Tibial nerve (tissue), 4 donors: ENCODE measurements around the gene SH3RF3. TPM values are rescaled to one million over a fixed set of nuclear protein-coding genes. Genes with fewer than 3 reads are reported as not detected.

Experiments
- DNase-seq, 2 donors: peaks; one replicate each; pipeline ENCODE4 v3.0.0-alpha.2; 2019; ENCODE audit warnings: low spot score in 2 of 2
- H3K27ac ChIP-seq, 4 donors: fragments of 200-600 bp; sonication (generic) in 3 of 4; one replicate each; pipeline ENCODE4 v1.5.1; 2017 to 2019; ENCODE audit warnings: mild to moderate bottlenecking in 1 of 4
- H3K27me3 ChIP-seq, 2 donors: fragments of 200-600 bp; sonication (generic) in 1 of 2; one replicate each; pipeline versions ENCODE4 v1.5.1 to v1.6.0; 2017 to 2019
- H3K36me3 ChIP-seq, 3 donors: fragments of 200-600 bp; sonication (generic); one replicate each; pipeline ENCODE4 v1.5.1; 2018 to 2019
- H3K4me1 ChIP-seq, 4 donors: fragments of 200-600 bp; sonication (generic) in 3 of 4; one replicate each; pipeline ENCODE4 v1.5.1; 2017 to 2019
- H3K4me3 ChIP-seq, 4 donors: fragments of 200-600 bp; sonication (generic) in 3 of 4; one replicate each; pipeline ENCODE4 v1.5.1; 2017 to 2019; ENCODE audit warnings: mild to moderate bottlenecking in 1 of 4, moderate library complexity in 1 of 4
- H3K9me3 ChIP-seq, 4 donors: fragments of 200-600 bp; sonication (generic) in 3 of 4; one replicate each; pipeline ENCODE4 v1.5.1; 2017 to 2019
- CTCF ChIP-seq, 5 experiments: fragments of 200-600 bp in 3 of 5; fragments of 450-650 bp in 2 of 5; sonication (generic) in 3 of 5; IDR thresholded peaks; one replicate each; pipeline ENCODE4 v1.5.1; 2016 to 2019; ENCODE audit warnings: antibody characterized with exemption in 5 of 5, mild to moderate bottlenecking in 3 of 5, moderate library complexity in 2 of 5
- EP300 ChIP-seq, 2 donors: sonication (generic); formaldehyde crosslinking; IDR thresholded peaks; one replicate each; pipeline ENCODE4 v1.6.1; 2017; ENCODE audit warnings: antibody characterized with exemption in 2 of 2, mild to moderate bottlenecking in 1 of 2
- POLR2A ChIP-seq, 2 donors: fragments of 450-650 bp; IDR thresholded peaks; one replicate each; pipeline ENCODE4 v1.6.1; 2017; ENCODE audit warnings: antibody characterized with exemption in 2 of 2, mild to moderate bottlenecking in 2 of 2, moderate library complexity in 2 of 2
- WGBS, 2 donors: methylation state at CpG; one replicate each; pipeline ENCODE4 v1.1.5; 2018; 5-methylcytosine and 5-hydroxymethylcytosine counted together
- total RNA-seq, 4 donors: library from RNA; depleted of rRNA; stranded (reverse); fragments of >200 nt; gene quantifications; one replicate each; pipeline ENCODE4 v1.1.0, GENCODE V29; 2016

Gene SH3RF3
- total RNA-seq, 4 donors from 2014 or later, result 6.9 to 18.0 (median 11.4) TPM

DNA sequence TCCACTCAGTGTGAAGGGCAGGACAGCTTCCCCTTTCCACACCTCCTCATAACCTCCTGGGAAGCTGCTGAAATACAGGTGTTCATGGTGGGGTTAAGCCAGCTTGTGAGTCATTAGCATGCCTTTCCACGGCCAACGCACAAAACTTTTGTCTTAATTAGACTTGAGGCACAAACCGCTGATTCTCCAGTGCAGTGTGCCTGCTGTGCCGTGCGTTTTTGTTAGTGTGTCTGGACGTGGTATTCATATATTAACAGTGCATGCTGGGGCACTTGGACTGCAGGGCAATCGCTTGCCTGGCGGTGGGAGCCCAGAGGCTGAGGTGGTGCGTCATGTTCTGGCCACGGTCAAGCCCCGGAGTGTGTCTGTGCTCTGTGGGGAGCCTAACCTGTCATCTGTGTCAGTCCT is 156.2 kb downstream of the SH3RF3 start:
- H3K27me3 ChIP-seq, result no peaks in the 10 kb centered on the region
- H3K9me3 ChIP-seq, result no peaks in the 10 kb centered on the region
- H3K4me3 ChIP-seq, result no peak overlapping the region
- TF ChIP-seq POLR2A (IDR thresholded peaks at IDR 0.05) (no peak), EP300 (IDR thresholded peaks at IDR 0.05) (no peak), CTCF (IDR thresholded peaks at IDR 0.05) (no peak)
- no peaks in the 10 kb centered on the region for H3K36me3 ChIP-seq
- no peak for DNase-seq
- peaks cover 0 to 18% (median 0%) of the 10 kb centered on the region in 4 donors for H3K4me1 ChIP-seq
- H3K27ac ChIP-seq, result no peak overlapping the region
- 66 to 76% methylated on average over 7 to 11 of the region's 11 CpGs for WGBS, 2 donors

GRCh38 chr2:109287413-109287812 is 158.4 kb downstream of the SH3RF3 start:
- no peak overlapping the region for H3K27ac ChIP-seq
- DNase-seq, result no peak
- H3K9me3 ChIP-seq, result no peaks in the 10 kb centered on the region
- TF ChIP-seq EP300 (IDR thresholded peaks at IDR 0.05) (no peak), CTCF (IDR thresholded peaks at IDR 0.05) (no peak), POLR2A (IDR thresholded peaks at IDR 0.05) (no peak)
- no peaks in the 10 kb centered on the region for H3K27me3 ChIP-seq
- no peak overlapping the region for H3K4me3 ChIP-seq
- H3K4me1 ChIP-seq, result peaks cover 0 to 18% (median 0%) of the 10 kb centered on the region in 4 donors
- 93 to 98% methylated on average over 5 of the region's 5 CpGs for WGBS, 2 donors
- no peaks in the 10 kb centered on the region for H3K36me3 ChIP-seq

GRCh38 chr2:109287838-109288237 is 158.8 kb downstream of the SH3RF3 start:
- H3K27me3 ChIP-seq, result no peaks in the 10 kb centered on the region
- H3K27ac ChIP-seq, result no peak overlapping the region
- H3K4me3 ChIP-seq, result no peak overlapping the region
- no peaks in the 10 kb centered on the region for H3K36me3 ChIP-seq
- H3K4me1 ChIP-seq, result peaks cover 0 to 18% (median 0%) of the 10 kb centered on the region in 4 donors
- H3K9me3 ChIP-seq, result no peaks in the 10 kb centered on the region
- no peak for DNase-seq
- no peak for TF ChIP-seq CTCF (IDR thresholded peaks at IDR 0.05)
- no peak for TF ChIP-seq EP300 (IDR thresholded peaks at IDR 0.05)
- TF ChIP-seq POLR2A (IDR thresholded peaks at IDR 0.05), result no peak
- 95 to 100% methylated on average over 2 of the region's 2 CpGs for WGBS, 2 donors

GRCh38 chr2:109288544-109289368 is 159.8 kb downstream of the SH3RF3 start:
- 61 to 69% methylated on average over 8 of the region's 8 CpGs for WGBS, 2 donors
- Histone ChIP-seq H3K9me3 (no peaks in the 10 kb centered on the region), H3K36me3 (no peaks in the 10 kb centered on the region), H3K4me3 (no peak overlapping the region), H3K27me3 (no peaks in the 10 kb centered on the region), H3K4me1 (peaks cover 0 to 18% (median 0%) of the 10 kb centered on the region in 4 donors), H3K27ac (no peak overlapping the region)
- DNase-seq, result no peak
- no peak for TF ChIP-seq POLR2A (IDR thresholded peaks at IDR 0.05)
- no peak for TF ChIP-seq EP300 (IDR thresholded peaks at IDR 0.05)
- TF ChIP-seq CTCF (IDR thresholded peaks at IDR 0.05), result no peak

DNA sequence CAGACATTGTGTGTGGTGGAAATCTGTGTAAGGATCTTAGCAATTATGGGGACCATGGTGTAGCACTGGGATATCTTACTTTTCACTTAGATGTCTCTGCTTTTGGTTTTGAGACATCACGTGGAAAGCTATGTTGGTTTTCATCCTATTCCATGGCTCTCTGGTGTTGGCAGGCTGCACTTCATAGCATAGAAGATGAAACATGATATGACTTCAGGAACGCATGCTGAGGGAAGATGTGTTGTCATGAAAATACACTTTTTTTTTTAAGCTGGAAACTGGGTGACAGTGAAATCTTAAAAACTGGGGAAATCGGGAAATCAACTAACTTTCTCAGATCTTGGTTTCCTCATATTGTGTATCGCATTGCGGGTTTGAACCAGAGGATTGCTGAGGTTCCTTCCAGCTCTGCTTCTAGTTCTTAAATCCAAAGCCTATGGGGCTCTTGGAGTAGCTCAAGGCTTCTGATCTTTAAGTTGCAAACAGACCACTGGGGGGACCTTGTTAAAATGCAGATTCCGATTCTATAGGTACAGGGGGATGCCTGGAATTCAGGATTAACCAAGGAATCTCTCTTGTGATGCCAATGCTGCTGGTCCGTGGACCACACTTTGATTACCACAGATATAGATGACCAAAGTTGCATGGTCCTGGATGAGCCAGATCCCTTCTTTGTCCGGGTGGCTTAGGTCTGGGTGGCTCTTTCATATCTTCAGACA is 160.7 kb downstream of the SH3RF3 start:
- no peaks in the 10 kb centered on the region for H3K36me3 ChIP-seq
- H3K4me3 ChIP-seq, result no peak overlapping the region
- H3K27me3 ChIP-seq, result no peaks in the 10 kb centered on the region
- peaks cover 0 to 7% (median 0%) of the 10 kb centered on the region in 4 donors for H3K9me3 ChIP-seq
- H3K4me1 ChIP-seq, result peaks cover 0 to 11% (median 0%) of the 10 kb centered on the region in 4 donors
- DNase-seq, result no peak
- TF ChIP-seq CTCF (IDR thresholded peaks at IDR 0.05), result no peak
- TF ChIP-seq POLR2A (IDR thresholded peaks at IDR 0.05), result no peak
- no peak for TF ChIP-seq EP300 (IDR thresholded peaks at IDR 0.05)
- no peak overlapping the region for H3K27ac ChIP-seq
- WGBS, 2 donors, result 88 to 90% methylated on average over 8 of the region's 8 CpGs
